Islet of Langerhans (tissue), 1 donor: Measurements from ENCODE around the gene SCGB1C1.

Experiments
- FAIRE-seq: peaks from one replicate; lab custom pipeline; 2011; peaks lifted over from hg19 to GRCh38; lab: Jason Lieb, UNC

Gene SCGB1C1

GRCh38 chr11:205221-206001, 12.5 kb downstream of the SCGB1C1 start:
- FAIRE-seq = no peak

DNA sequence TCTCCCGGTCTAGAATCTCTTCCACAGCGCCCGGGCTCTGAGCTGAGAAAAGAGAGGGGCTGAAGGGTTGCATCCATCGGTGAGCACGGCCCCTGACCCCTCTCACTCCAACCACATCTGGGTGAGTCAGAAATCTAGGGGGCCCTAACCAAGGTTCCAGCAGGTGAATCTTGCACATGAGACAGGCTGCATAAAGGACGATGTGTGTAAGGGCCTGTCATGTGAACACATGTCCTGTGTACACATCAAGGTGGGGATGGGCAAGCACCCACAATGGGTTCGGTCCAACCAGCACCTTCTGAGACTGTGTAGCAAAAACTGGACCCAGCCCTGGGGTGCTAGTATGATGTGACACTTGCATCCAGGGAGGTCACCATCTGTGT, 13.1 kb downstream of the SCGB1C1 start:
- no peak for FAIRE-seq

- FAIRE-seq = no peak
Observed at GRCh38 chr11:206526-207207, 13.8 kb downstream of the SCGB1C1 start.

GRCh38 chr11:207208-207862, 14.5 kb downstream of the SCGB1C1 start, which contains the start of the genes BET1L and RIC8A:
TSS of gene BET1L (minus strand) at chr11:207399. CDS start at chr11:207321, 78 bp downstream.
TSS of gene RIC8A (plus strand) at chr11:207708. CDS start at chr11:208855, 1,147 bp downstream.
- no peak for FAIRE-seq

GRCh38 chr11:207863-208180, 14.9 kb downstream of the SCGB1C1 start:
- no peak for FAIRE-seq

- no peak for FAIRE-seq
Observed at GRCh38 chr11:208181-208916, 15.5 kb downstream of the SCGB1C1 start.

- no peak for FAIRE-seq
Observed at GRCh38 chr11:208917-209260, 16.0 kb downstream of the SCGB1C1 start.

DNA sequence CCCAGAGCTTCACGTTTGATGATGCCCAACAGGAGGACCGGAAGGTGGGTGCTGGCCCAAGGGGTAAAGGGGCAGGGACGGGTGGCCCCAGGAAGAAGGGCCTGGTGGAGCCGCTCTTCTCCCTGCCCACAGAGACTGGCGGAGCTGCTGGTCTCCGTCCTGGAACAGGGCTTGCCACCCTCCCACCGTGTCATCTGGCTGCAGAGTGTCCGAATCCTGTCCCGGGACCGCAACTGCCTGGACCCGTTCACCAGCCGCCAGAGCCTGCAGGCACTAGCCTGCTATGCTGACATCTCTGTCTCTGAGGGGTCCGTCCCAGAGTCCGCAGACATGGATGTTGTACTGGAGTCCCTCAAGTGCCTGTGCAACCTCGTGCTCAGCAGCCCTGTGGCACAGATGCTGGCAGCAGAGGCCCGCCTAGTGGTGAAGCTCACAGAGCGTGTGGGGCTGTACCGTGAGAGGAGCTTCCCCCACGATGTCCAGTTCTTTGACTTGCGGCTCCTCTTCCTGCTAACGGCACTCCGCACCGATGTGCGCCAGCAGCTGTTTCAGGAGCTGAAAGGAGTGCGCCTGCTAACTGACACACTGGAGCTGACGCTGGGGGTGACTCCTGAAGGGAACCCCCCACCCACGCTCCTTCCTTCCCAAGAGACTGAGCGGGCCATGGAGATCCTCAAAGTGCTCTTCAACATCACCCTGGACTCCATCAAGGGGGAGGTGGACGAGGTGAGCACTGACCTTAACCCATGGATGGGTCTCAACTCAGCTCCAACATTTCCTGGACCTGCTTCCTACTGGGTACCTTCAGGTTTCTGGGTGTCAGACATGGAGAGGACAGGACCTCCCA, 16.6 kb downstream of the SCGB1C1 start:
- no peak for FAIRE-seq

- FAIRE-seq = no peak
Observed at GRCh38 chr11:210122-210802, 17.4 kb downstream of the SCGB1C1 start.

DNA sequence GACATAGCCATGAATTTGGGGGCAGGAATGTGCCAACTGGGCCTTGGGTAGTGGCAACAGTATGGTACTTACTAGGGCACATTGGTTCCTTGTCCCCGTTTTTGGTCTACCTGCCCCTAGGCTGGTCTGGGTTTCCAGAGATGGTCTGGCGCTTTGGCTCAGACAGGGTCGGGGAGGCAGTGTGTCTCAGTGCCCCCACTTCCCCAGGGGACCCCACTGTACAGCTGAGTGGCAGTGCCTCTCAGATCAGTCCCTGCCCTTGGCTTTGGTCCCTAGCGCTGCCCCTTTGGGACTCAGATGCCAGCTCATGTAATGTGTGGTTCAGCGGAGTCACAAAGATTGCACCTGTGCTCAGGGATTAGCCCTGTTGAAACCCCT, 17.9 kb downstream of the SCGB1C1 start:
- FAIRE-seq = no peak

DNA sequence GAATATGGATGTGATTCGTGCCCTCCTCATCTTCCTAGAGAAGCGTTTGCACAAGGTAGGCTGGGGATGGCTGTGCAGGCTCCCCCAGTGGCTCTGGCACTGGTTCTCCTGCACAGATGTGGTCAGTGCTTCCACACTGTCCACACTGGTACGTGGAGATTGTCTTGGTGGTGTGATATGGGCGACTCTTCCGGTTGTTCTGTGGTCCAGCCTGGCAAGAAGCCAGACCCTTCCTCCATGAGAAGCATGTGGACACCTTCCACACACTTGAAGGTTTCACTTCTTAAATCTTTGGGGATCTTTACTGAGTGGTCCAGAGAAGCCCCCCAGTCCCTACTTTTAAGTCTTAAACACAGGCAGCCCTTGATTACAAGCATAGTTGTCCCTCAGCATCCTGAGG, 18.4 kb downstream of the SCGB1C1 start:
- FAIRE-seq = no peak

DNA sequence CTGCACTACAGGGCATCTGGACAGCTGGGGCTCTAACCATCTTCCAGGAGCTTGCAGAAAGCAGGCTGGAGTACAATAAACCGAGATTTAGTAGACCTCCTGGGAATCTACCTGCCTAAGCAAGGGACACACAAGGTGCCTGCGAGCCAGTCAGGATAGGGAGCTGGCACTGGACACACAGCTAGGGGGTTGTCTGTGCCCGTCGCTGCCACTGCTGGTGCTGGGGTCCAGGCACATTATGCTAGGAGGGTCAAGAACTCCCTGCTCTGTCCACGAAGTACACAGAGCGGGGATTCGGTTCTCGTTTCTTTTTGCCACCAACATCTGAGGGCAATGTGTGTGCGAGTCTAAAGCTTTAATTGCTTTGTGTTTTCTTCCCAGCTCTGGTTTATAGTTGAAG, 18.9 kb downstream of the SCGB1C1 start:
- no peak for FAIRE-seq

DNA sequence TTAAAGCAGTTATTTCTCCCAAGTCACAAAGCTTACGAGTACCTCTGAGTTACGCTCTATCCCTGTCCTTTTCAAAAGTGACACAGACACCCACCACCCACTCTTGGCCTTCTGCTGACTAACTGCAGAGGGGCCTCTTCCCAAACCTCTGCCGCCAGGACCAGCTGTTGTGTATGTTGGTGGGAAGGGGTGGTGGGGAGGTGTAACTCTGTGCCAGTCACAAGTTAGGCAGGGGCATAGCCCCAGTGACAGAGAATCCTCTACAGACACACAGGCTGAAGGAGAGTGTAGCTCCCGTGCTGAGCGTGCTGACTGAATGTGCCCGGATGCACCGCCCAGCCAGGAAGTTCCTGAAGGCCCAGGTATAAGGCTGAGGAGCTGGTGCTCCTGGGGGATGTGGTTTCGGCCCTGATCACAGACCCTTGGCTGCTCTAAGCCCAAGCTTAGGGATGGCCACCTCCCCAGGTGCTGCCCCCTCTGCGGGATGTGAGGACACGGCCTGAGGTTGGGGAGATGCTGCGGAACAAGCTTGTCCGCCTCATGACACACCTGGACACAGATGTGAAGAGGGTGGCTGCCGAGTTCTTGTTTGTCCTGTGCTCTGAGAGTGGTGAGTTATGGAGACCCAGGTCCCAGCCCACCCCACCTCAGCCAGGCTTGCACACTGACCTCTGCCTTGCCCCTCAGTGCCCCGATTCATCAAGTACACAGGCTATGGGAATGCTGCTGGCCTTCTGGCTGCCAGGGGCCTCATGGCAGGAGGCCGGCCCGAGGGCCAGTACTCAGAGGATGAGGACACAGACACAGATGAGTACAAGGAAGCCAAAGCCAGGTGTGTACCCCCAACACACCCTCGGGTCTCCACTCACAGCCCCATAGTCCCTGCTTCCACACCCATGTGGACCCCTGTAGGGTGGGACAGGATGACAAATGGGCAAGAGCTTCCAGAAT, 19.5 kb downstream of the SCGB1C1 start:
- no peak for FAIRE-seq

GRCh38 chr11:213111-213510, 20.2 kb downstream of the SCGB1C1 start:
- no peak for FAIRE-seq

GRCh38 chr11:214083-214482, 21.2 kb downstream of the SCGB1C1 start:
- no peak for FAIRE-seq

DNA sequence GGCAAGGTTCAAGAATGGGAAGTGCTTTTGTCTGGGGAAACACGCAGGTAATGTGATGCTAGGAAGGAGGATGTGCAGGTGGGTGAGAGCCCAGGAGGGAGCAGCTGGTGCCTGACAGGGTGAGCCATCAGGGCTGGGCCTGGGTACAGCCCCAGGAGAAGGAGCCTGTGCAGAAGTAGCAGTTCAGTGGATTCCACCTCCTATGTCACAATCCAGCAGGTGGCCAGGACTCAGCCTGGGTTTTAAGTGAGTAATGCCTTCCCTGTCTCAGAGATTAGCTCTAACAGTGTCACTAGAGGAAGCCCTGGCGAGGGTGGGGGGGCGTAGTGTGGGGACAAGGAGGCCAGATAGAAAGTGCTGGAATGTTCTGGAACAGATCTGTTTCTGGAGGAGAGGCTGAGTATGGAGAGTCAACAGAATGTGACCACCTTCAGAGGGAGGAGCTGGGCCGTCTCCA, 22.7 kb downstream of the SCGB1C1 start:
- FAIRE-seq = no peak

- FAIRE-seq = no peak
Observed at GRCh38 chr11:216081-216974, 23.4 kb downstream of the SCGB1C1 start.

DNA sequence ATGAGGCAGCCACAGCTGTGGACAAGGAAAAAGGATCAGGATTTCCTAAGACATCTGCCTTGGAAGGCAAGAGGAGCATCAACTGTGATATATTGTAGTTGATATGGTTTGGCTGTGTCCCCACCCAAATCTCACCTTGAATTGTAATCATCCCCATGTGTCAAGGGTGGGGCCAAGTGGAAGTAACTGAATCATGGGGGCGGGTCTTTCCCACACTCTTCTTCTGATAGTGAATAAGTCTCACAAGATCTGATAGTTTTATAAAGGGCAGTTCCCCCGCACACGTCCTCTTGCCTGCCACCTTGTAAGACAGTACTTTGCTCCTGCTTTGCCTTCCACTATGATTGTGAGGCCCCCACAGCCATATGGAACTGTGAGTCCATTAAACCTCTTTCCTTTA, 24.8 kb downstream of the SCGB1C1 start:
- FAIRE-seq = no peak
